ENCODE data around the gene FANCD2.
"Not testable (repeated sequence)": the region's sequence is repeated elsewhere in the genome, so short reads cannot be mapped to it uniquely, and the experiment has no call there.

Gene FANCD2

DNA sequence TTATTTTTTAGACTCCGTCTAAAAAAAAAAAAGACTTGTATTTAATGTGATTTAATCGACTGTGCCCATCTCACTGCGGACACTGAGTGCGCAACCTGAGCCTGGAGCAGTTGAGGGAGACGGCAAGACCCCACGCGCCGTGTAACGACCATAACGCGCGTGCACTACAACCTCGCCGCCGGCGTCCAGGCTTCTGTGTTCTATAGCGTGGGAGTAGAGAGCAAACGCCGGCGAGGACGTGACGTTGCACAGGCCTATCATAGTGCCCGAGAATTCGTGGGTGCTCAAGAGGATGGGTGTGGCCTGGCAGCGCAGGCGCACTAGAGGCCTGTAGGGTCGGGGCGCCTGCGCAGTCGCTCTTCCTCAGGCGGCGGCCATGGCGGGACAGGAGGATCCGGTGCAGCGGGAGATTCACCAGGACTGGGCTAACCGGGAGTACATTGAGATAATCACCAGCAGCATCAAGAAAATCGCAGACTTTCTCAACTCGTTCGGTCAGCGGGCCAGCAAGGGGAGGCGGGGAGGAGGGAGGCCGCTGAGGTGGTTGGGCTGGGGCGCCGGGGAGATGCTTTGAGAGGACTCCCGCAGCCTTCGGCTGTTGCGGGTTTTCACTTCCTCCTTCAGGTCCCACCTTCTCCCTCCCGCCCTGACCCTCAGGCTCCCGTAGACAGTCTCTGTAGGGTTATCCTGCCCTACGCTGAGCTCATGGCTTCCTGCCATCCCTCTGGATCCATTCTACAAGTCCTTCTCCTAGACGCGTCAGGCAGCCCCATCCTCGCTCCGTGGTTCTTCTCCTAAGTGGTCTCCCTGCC, 89.3 kb downstream of the FANCD2 start, which contains the start of gene BRK1:
BRK1 (plus strand) TSS at position 350 of the 812 bp plus-strand sequence; CDS start at position 377, 27 bp downstream.
- DNase-seq: peak; percentile 66

DNA sequence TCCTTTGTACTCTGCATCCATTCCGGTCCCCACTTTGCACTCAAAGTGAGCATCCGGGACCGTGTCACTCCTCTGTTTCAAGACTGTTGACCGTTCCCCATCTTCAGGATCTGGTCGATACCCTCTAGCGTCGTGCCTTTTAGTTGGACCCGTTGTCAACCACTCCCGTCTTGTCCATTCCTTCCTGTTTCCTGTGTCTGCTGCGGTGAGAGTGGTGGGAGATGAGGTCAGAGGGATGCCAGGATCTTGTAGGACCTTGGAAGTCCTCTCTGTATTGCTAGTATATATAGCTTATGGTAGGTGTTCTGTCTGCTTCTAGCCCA, 89.9 kb downstream of the FANCD2 start:
- no peak for DNase-seq

GRCh38 chr3:10116928-10117327, 90.7 kb downstream of the FANCD2 start:
- no peak for DNase-seq

DNA sequence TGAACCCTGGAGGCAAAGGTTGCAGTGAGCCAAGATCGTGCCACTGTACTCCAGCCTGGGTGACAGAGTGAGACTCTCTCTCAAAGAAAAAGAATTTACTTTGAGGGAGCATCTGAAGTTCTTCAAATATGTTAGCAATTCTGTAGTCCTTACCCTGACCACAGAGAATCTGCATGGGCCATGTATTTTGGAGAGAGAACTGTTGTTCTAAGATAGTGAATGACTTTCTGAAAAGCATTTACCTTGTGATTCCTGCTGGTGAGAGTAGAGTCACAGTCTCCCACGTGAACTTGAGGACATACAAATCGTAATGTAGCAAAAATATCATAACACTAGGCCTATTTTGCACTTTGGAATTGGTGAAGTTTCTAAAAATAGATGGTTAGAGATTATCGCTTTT, 93.1 kb downstream of the FANCD2 start:
- DNase-seq: no peak

DNA sequence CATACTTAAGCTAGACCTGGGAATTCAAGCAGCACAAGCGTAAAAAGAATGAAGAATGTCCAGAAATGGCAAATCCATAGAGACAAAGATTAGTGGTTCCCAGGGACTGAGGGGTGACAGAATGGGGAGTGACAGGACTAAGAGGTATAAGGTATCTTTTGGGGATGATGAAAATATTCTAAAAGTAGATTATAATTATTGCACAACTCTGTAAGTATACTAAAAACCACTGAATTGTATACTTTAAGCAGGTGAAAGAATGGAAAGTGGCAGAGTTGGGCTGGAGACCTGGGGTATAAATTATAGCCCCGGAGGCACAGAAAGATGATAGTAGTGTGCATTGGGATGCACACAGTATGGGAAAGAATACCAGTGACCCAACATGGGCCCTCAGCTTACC, 94.8 kb downstream of the FANCD2 start:
- no peak for DNase-seq

DNA sequence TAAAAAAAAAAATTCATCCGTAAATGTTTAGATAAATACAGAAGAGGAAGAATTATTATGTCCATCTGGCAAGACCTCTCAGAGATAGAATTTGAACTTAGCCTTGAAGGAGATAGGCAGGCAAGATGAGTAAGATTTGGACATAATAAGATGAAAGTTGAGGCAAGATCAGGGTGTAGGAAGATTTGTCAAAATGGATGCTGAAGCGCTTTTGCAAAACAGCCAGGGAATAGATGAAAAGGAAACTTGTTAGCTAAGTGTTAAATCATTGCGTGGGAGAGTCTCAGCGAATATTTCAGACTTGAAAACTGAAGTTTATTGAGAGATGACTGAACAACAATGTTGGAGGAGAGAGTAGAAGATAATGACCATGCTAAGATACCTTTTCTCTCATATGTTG, 96.5 kb downstream of the FANCD2 start:
- DNase-seq: no peak

GRCh38 chr3:10135872-10136271, 109.6 kb downstream of the FANCD2 start:
- DNase-seq: not testable (repeated sequence)

- DNase-seq: no peak
These were observed 110.3 kb downstream of the FANCD2 start for GRCh38 chr3:10136426-10137005.

GRCh38 chr3:10137178-10137577, 110.9 kb downstream of the FANCD2 start:
- no peak for DNase-seq

DNA sequence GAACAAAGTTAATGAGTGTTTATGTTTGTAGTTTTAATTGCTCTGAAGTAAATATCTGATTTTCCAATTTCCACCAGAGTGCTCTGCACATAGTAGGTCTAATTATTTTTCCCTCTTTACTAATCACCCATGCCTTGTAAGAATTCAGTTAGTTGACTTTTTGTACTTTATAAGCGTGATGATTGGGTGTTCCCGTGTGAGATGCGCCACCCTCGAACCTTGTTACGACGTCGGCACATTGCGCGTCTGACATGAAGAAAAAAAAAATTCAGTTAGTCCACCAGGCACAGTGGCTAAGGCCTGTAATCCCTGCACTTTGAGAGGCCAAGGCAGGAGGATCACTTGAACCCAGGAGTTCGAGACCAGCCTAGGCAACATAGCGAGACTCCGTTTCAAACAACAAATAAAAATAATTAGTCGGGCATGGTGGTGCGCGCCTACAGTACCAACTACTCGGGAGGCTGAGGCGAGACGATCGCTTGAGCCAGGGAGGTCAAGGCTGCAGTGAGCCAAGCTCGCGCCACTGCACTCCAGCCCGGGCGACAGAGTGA, 114.8 kb downstream of the FANCD2 start:
- DNase-seq: no peak

GRCh38 chr3:10142707-10143560, 116.7 kb downstream of the FANCD2 start:
- no peak for DNase-seq

DNA sequence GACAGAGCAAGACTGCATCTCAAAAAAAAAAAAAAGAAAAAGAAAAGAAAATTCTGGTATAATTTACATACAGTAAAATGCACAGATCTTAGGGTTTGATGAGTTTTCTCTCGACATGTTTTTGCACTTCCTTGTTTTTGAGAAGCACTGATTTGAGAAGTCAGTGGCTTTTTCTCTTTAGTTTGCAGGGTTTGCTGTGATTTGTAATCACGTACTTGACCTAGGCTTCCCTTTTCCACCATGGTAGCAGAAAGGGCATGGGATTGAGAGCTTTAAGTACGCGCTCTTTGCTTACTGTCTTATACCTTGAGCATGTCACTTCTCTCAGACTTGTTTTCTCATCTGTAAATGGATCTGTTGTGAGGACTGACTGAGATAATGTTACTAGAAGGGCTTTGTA, 119.4 kb downstream of the FANCD2 start:
- no peak for DNase-seq

DNA sequence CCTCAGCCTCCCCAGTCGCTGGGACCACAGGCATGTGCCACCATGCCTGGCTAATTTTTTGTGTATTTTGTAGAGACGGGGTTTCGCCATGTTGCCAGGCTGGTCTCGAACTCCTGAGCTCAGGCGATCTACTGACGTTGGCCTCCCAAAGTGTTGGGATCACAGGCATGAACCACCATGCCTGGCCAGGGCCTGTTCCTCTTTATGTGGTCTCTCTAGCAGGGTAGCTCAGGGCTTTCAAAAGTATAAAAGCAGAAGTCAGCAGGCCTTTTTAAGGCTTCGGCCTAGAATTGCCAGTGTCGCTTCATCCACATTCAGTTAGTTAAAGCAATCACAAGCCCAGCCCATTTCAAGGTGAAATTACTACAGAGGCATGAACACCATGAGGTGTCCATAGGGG, 123.0 kb downstream of the FANCD2 start:
- DNase-seq: no peak

DNA sequence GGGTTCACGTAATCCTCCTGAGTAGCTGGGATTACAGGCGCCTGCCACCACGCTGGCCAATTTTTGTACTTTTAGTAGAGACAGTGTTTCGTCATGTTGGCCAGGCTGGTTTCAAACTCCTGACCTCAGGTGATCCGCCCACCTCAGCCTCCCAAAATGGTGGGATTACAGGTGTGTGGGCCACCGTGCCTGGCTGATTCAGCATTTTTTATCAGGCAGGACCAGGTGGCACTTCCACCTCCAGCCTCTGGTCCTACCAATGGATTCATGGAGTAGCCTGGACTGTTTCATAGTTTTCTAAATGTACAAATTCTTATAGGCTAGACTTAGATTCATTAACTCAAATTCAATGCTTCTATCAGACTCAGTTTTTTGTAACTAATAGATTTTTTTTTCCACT, 124.8 kb downstream of the FANCD2 start:
- DNase-seq: no peak

Data from NCI-H1694 (cell line).